ENCODE results near the gene PPM1A. TPM values are rescaled to one million over a fixed set of nuclear protein-coding genes. Genes with fewer than 3 reads are reported as not detected.

Gene PPM1A
- total and polyA plus RNA-seq, 9 of the 15 experiments (the other 6 are each of a cell fraction or from before 2014, with no cell fraction given) = 5.5 to 23.9 (median 15.2) TPM

GRCh38 chr14:60240139-60240856 is 8.7 kb upstream of the PPM1A start (continued):
- no peak for TF ChIP-seq BCOR (IDR thresholded peaks at IDR 0.05)
- no peak for TF ChIP-seq FOXM1 (IDR thresholded peaks at IDR 0.05; ENCODE audit: low read depth)
- no peak for TF ChIP-seq FOXM1 (CRISPR knock-in tag; IDR thresholded peaks at IDR 0.05; ENCODE audit: low read depth)
- TF ChIP-seq ZNF518B (CRISPR knock-in tag; IDR thresholded peaks at IDR 0.05) = no peak
- TF ChIP-seq YY1 (IDR thresholded peaks at IDR 0.05; ENCODE audit: borderline replicate concordance in 1 of 3, control insufficient read depth in 1 of 3, extremely low read depth in 1 of 3, insufficient read depth in 3 of 3, insufficient read length in 1 of 3, insufficient replicate concordance in 2 of 3, low read depth in 1 of 3, low read length in 2 of 3) = no peak
- no peak for TF ChIP-seq MED1 (CRISPR knock-in tag; IDR thresholded peaks at IDR 0.05; ENCODE audit: borderline replicate concordance)

Data from K562 (cell line).